GM19099 (cell line): ENCODE results near the gene RPS6KA5.

Experiments
- POLR2A ChIP-seq: IDR thresholded peaks from 3 replicates; pipeline ENCODE4 v1.6.1; 2011; ENCODE audit warnings: low read depth; ENCODE audit not compliant: insufficient read length; ENCODE audit errors: extremely low read depth

The RPS6KA5 gene

DNA sequence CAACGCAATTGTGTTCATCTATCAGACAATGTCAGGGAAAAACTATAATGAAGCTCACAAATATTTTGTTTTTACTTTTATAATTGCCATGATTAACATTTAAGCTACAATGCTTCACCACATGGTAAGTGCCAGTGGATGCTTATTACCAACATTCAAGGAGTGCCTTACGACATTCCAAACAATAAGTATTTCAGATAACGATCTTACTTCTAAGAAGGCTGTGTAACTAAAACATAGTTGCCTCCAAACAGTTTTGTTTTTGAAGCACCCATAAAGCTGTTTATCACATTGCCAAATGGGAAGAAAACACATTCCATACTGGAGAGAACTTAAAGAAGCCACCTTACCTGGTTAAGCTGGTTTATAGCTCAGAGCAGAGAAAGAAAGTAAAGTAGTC, 78.8 kb downstream of the RPS6KA5 start:
- TF ChIP-seq POLR2A = no peak

DNA sequence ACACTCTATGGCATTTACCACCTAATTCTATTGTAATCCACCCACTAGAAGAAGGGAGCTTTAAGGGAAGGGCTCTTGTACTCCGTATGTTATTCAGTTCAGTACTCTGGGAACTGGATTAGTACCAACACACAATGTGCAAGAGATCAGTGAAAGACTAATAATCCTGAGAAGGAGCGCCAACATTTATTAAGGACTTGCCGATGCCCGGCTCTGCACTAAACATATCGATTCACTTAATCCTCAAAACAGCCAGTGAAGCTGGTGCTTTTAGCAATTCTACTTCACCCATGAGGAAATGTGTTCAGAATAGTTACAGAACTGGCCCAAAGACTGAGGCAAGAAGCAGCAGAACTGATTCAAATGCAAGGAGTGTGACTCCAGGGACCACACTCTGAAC, 80.9 kb downstream of the RPS6KA5 start:
- no peak for TF ChIP-seq POLR2A

DNA sequence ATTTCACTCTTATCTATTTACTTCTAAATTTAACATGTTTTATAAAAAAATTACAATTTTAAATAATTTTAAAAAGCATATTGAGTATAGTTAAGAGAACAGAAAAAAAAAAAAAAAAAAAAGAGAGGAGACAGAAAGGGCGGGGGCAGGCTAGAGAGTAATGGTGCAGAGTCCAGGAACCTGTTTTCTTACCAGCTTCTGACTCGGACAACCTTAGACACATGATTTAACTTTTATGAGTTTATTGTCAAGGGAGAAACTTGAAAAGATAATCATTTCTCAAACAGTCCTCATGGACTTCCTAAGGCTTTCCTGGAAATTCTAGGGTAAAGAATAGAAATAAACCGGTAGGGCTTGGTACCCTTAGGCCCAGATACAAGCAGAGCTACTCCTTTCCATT, 84.3 kb downstream of the RPS6KA5 start:
- TF ChIP-seq POLR2A = no peak

DNA sequence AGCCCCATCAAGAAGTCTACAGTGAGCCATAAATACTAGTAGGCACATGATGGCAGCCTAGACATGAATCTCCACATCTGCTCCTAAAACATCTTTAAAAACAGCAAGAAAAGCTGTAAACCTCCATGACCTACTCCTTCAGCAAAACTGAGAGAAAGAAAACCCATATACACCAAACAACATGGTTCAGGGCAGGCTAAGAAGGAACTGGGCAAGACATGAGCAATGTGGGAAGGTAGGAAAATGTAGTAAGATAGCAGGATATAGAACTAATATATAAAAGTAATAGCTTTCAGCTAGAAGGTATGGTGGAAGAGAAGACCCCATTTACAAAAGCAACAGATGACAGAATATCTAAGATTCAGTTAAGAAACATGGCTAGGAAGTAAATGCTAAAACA, 88.8 kb downstream of the RPS6KA5 start:
- TF ChIP-seq POLR2A = no peak

DNA sequence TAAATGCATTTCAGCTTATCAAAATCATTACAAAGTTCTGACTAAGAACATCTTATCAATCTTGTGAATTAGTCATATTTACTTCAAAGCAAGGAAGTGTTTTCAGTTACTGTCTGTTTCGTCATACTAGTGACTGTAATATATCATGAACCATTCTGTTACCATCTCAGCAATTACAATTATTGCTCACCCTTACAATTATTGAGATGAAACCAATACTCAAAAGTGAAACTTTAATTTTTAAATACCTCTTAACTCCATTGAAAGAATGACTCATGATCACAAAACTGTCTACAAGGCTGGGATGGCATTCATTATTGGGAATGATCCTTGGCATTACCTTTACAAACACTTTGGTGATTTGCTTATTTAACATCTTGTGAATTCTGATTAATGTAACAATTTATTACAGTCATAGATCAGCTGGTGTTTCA, 90.3 kb downstream of the RPS6KA5 start:
- TF ChIP-seq POLR2A = no peak

GRCh38 chr14:90969531-90970166, 90.8 kb downstream of the RPS6KA5 start:
- no peak for TF ChIP-seq POLR2A

DNA sequence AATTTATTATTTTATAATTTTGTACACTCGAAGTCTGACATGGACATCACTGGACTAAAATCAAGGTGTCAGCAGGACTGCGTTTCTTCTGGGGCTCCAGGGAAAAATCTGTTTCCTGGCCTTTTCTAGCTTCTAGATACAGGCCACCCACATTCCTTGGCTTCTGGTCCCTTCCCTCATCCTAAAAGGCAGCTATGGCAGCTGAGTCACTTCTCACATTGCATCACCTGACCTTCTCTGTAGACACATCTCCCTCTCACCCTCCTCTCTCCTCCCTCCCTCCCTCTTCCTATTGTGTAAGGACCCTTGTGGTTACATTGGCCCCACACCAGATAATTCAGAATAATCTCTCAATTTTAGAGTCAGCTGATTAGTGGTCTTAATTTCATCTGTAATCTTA, 92.4 kb downstream of the RPS6KA5 start:
- no peak for TF ChIP-seq POLR2A

DNA sequence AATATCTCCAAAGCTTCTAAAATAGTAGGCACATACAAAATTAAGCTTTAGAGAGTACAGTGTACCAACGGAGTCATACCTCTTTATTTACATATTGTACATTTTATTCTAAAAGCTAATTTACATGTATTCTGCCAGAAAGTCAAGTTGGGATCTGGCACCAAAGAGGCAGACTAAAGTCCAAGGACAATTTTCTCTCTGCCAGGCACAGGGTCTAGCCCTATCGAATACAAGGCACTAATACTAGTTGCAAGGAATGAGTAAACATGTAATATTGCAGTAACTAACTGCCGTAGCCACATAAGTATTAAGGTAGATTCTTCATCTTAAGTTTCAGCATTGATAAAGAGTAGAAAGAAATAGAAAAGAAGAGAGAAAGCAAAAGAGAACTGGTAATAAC, 93.9 kb downstream of the RPS6KA5 start:
- no peak for TF ChIP-seq POLR2A

- TF ChIP-seq POLR2A = no peak
These were observed 94.7 kb downstream of the RPS6KA5 start for GRCh38 chr14:90965765-90966164.

DNA sequence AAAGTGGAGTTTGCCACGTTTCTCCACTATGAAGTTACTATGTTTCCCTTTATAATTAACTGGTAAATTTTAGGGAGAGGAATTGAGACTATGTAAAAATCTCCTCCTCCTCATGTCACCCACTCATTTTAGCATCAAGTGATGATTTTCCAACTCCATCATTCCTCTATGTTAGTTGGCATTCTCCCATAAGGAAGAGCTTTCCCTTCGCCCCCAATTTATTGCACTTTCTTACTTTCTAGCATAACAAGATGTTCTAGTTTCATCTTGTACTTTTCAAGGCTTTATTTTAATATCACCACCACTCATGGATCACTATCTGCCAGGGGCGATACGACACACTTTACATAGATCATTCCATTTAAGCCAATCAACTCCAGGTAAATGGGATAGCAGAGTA, 97.1 kb downstream of the RPS6KA5 start:
- no peak for TF ChIP-seq POLR2A

DNA sequence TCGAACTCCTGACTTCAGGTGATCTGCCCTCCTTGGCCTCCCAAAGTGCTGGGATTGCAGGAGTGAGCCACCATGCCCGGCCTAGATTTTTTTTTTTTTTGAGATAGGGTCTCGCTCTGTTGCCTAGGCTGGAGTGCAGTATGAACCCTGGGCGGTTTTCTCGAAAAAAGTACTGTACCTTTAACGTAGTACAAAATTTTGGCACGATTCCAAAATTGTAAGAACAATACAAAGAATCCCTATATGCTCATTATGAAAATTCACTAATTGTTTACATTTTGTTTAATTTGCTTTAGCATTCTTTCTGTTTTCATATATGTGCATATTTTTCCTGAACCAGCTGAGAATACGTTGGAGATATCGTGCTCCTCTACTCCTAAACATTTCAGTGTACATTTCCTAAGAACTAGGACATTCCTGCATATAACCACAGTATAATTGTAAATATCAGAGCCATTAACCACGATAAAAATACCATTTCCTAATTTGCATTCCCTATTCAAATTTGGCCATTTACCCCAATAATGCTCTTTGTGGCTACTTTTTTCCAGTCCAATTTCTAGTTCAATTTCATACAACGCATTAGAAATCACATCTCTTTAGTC, 97.8 kb downstream of the RPS6KA5 start:
- no peak for TF ChIP-seq POLR2A

DNA sequence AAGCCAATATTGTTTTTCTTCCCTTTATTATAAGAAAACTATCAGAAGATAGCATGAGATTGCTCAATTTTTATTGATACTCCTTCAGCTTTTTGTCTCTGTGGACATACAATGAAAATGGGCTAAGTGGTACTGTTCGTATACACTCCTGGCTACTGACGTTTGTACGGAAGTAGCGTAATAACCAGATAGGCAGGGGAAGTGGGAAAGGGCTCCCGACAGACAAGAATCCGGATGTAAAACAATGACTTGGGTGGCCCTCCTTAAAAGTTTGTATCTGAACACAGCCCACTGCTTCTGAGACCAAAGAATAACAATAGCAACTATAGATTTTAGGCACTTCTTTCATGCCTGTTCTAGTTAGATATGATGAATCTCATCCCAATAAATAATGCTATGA, 99.6 kb downstream of the RPS6KA5 start:
- TF ChIP-seq POLR2A = no peak

GRCh38 chr14:90959344-90959743, 101.1 kb downstream of the RPS6KA5 start:
- no peak for TF ChIP-seq POLR2A

DNA sequence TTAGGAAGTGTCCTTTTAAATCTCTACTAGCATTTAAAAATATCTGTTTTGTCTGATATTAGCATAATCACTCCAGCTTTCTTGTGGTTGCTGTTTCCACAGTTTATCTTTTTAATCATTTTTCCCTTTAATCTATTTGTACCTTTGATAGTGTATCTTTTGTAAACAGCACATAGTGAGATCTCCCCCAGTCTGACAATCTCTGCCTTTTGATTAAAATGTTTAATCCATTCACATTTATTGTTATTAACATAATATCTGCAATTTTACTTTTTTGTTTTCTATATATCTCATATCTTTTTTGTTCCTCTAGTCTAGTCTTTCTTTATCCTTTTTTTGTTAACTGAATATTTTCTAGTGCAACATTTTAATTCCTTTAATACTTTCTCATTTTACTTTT, 104.2 kb downstream of the RPS6KA5 start:
- TF ChIP-seq POLR2A = no peak

DNA sequence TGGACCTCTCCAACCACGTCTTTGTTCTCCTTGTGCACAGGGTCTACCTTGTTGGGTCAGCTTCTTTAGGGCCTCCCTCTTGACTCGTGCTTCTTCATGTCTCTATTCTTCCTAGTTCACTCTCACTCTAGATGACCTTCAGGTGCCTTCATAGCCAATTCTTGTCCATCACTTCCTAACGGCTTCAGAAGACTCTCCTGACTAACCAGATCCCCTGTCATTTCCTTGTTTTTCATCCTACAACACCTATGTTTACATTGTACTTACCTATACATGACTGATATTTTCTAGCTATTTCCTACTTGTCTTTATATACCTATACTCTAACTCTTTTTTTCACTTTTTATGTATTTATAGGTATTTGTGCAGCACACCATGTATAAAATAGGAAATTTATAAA, 117.1 kb downstream of the RPS6KA5 start:
- no peak for TF ChIP-seq POLR2A

DNA sequence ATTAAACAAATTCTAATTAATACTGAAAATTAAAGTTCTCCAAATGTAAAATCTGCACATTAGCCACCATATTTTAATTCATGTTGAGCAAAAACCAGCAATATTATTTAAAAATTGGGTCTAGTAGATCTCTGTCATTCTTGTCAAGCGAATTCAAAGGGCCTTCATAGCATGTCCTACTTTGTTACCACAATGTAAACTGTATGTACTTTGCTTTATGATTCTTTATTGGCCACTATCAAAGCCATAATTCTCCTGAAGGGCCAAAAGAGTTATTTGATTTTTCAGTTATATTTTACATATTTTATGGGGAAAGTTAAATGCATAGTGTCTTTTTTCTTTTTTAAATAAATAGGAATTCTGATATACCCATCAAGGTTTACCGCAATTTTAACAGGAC, 117.9 kb downstream of the RPS6KA5 start:
- no peak for TF ChIP-seq POLR2A

DNA sequence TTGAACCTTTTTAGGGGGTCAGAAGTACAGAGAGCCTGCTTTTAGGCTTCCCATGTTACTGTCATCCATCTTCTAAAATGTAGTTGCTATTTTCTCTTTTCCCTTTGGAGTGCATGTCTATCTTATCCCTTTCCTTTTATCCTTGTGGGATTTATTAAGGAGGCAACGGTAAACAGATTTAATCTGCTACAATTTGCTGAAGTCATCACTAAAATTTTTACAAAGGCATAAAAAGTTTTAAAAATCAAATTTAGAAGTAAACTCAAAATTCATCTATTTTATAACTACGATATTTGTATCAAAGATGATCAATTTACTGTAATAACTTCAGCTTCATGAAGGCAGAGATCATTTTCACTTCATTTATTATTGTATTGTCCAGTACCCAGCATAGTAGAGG, 118.7 kb downstream of the RPS6KA5 start:
- TF ChIP-seq POLR2A = no peak

DNA sequence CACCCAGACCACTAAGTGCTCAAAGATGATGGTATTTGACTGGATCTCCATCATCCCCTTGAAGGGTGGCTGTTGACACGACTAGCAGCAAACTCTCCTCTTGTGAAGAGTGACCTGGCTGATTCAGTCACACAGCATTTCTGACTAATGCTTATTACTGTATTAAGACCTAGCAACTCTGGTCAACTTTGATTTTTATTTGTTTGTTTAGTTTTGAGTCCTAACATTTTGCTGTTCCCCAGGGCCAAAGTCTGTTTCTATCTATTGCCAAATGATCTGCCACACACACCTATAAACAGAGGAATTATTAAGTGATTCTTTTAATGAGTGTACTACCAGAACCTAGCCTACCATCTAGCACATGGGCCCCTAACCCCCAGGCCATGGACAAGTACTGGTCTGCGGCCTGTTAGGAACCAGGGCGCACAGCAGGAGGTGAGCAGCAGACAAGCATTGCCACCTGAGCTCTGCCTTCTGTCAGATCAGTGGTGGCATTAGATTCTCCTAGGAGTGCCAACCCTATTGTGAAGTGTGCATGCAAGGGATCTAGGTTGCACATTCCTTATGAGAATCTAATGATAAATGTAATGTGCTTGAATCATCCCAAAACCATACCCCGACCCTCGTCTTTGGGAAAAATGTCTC, 120.0 kb downstream of the RPS6KA5 start:
- TF ChIP-seq POLR2A = no peak
